Brain microvascular endothelial cell (primary cell): Measurements from ENCODE around the gene NOP9.

Experiments used
- DNase-seq: peaks from one replicate; pipeline ENCODE4 v3.0.0-alpha.2; 2020
- H3K27ac ChIP-seq: fragments of 250-450 bp; sonication (Bioruptor Pico); 2 replicates; pipeline ENCODE4 v1.5.1; 2020; ENCODE audit warnings: mild to moderate bottlenecking, moderate library complexity
- H3K27me3 ChIP-seq: fragments of 250-450 bp; sonication (Bioruptor Pico); replicated peaks from 2 replicates; pipeline ENCODE4 v1.5.1; 2020; ENCODE audit warnings: mild to moderate bottlenecking
- H3K36me3 ChIP-seq: fragments of 250-450 bp; sonication (Bioruptor Pico); replicated peaks from 2 replicates; pipeline ENCODE4 v1.5.1; 2020; ENCODE audit warnings: mild to moderate bottlenecking
- H3K4me3 ChIP-seq: 2 replicates; pipeline ENCODE4 v1.5.1; 2011; ENCODE audit warnings: low read depth, mild to moderate bottlenecking, control low read depth, low read length, moderate library complexity
- CTCF ChIP-seq: IDR thresholded peaks from 2 replicates; pipeline ENCODE4 v1.5.1; 2011; ENCODE audit warnings: low read depth, mild to moderate bottlenecking, moderate library complexity, low read length, control low read depth, inconsistent platforms; ENCODE audit errors: missing control alignments
- in situ Hi-C: cut with HindIII; loops from 2 replicates; pipeline ENCODE4 v1.10.0; 2017; ENCODE audit warnings: low sequenced_read_pairs, low pct_ligation_motif_present

Gene NOP9

GRCh38 chr14:24310265-24310645 lies 10.6 kb downstream of the NOP9 start:
- H3K4me3 ChIP-seq, result no peak overlapping the region
- peaks cover 14% of the 10 kb centered on the region for H3K36me3 ChIP-seq
- no peak overlapping the region for H3K27ac ChIP-seq
- no peaks in the 10 kb centered on the region for H3K27me3 ChIP-seq
- no peak for DNase-seq
- in situ Hi-C loops, result no loop called here
- no peak for TF ChIP-seq CTCF

GRCh38 chr14:24310646-24311604 lies 11.3 kb downstream of the NOP9 start, which contains the start of gene LTB4R:
Gene LTB4R (plus strand): TSS chr14:24311502. CDS start chr14:24315652, 4,150 bp downstream.
- peak; percentile 36 for DNase-seq
- Histone ChIP-seq H3K4me3 (peak within 1 kb of the TSS; percentile 45), H3K27me3 (no peaks in the 10 kb centered on the region), H3K27ac (no peak within 1 kb of the TSS), H3K36me3 (peaks cover 7% of the 10 kb centered on the region)
- TF ChIP-seq CTCF, result peak; percentile 10
- in situ Hi-C loops, result no loop called here

- Histone ChIP-seq H3K27ac (no peak overlapping the region), H3K27me3 (no peaks in the 10 kb centered on the region), H3K36me3 (no peaks in the 10 kb centered on the region), H3K4me3 (no peak overlapping the region)
- in situ Hi-C loops, result no loop called here
- TF ChIP-seq CTCF, result no peak
- no peak for DNase-seq
These were observed 12.4 kb downstream of the NOP9 start for GRCh38 chr14:24311837-24312615.

- peak; percentile 18 for DNase-seq
- H3K4me3 ChIP-seq, result no peak overlapping the region
- no peaks in the 10 kb centered on the region for H3K27me3 ChIP-seq
- in situ Hi-C loops, result no loop called here
- H3K36me3 ChIP-seq, result no peaks in the 10 kb centered on the region
- TF ChIP-seq CTCF, result no peak
- no peak overlapping the region for H3K27ac ChIP-seq
These were observed 13.3 kb downstream of the NOP9 start for GRCh38 chr14:24312736-24313507.

GRCh38 chr14:24313913-24314312 lies 14.3 kb downstream of the NOP9 start:
- Histone ChIP-seq H3K27ac (no peak overlapping the region), H3K27me3 (no peaks in the 10 kb centered on the region), H3K36me3 (no peaks in the 10 kb centered on the region), H3K4me3 (no peak overlapping the region)
- in situ Hi-C loops, result no loop called here
- TF ChIP-seq CTCF, result no peak
- no peak for DNase-seq
